Smooth muscle cell (in vitro differentiated cells): ENCODE results near the gene BHMT2. TPM values are rescaled to one million over a fixed set of nuclear protein-coding genes. Genes with fewer than 3 reads are reported as not detected.

Experiments used
- DNase-seq: peaks from one replicate; lab custom pipeline; 2025; ENCODE audit not compliant: unreplicated experiment; lab: John Stamatoyannopoulos, UW
- H2AFZ ChIP-seq: fragments of 200-600 bp; sonication (generic); 2 replicates; pipeline ENCODE4 v1.6.0; 2016; ENCODE audit warnings: antibody characterized with exemption, low read depth, mild to moderate bottlenecking
- H3F3A ChIP-seq: fragments of 200-600 bp; sonication (generic); 2 replicates; pipeline ENCODE4 v1.6.0; 2017; ENCODE audit warnings: antibody characterized with exemption, low read depth
- H3K27ac ChIP-seq: fragments of 200-600 bp; sonication (generic); 2 replicates; pipeline ENCODE4 v1.5.1; 2016; ENCODE audit warnings: low read depth, mild to moderate bottlenecking
- H3K27me3 ChIP-seq: fragments of 200-600 bp; sonication (generic); 2 replicates; pipeline ENCODE4 v1.6.1; 2016; ENCODE audit warnings: low read depth, mild to moderate bottlenecking
- H3K36me3 ChIP-seq: fragments of 200-600 bp; sonication (generic); 2 replicates; pipeline ENCODE4 v1.5.1; 2016; ENCODE audit warnings: low read depth
- H3K4me1 ChIP-seq: fragments of 200-600 bp; sonication (generic); 2 replicates; pipeline ENCODE4 v1.5.1; 2016; ENCODE audit warnings: low read depth
- H3K4me2 ChIP-seq: fragments of 200-600 bp; sonication (generic); 2 replicates; pipeline ENCODE4 v1.6.0; 2016; ENCODE audit warnings: mild to moderate bottlenecking
- H3K4me3 ChIP-seq: fragments of 200-600 bp; sonication (generic); 2 replicates; pipeline ENCODE4 v1.5.1; 2016; ENCODE audit warnings: mild to moderate bottlenecking
- H3K79me2 ChIP-seq: fragments of 200-600 bp; sonication (generic); 2 replicates; pipeline ENCODE4 v1.6.0; 2016; ENCODE audit warnings: low read depth, mild to moderate bottlenecking
- H3K9ac ChIP-seq: fragments of 200-600 bp; sonication (generic); 2 replicates; pipeline ENCODE4 v1.6.0; 2016; ENCODE audit warnings: low read depth
- H3K9me3 ChIP-seq: fragments of 200-600 bp; sonication (generic); replicated peaks from 2 replicates; pipeline ENCODE4 v1.5.1; 2016; ENCODE audit warnings: low read depth
- H4K20me1 ChIP-seq: fragments of 200-600 bp; sonication (generic); 2 replicates; pipeline ENCODE4 v1.6.0; 2016; ENCODE audit warnings: low read depth
- CTCF ChIP-seq: fragments of 200-600 bp; sonication (generic); IDR thresholded peaks from 2 replicates; pipeline ENCODE4 v1.5.1; 2017; ENCODE audit warnings: borderline replicate concordance, mild to moderate bottlenecking, antibody characterized with exemption; ENCODE audit not compliant: insufficient read depth, poor library complexity, severe bottlenecking
- WGBS: methylation state at CpG from one replicate; pipeline ENCODE4 v1.1.7; 2016; ENCODE audit warnings: low lambda C conversion rate; 5-methylcytosine and 5-hydroxymethylcytosine counted together
- polyA plus RNA-seq: library from polyadenylated mRNA; unstranded; fragments of >200 nt; fragmentation: Nextera tagmentation; extraction: Ambion mirVana; gene quantifications from 2 replicates; pipeline ENCODE4 v1.2.1, GENCODE V29; 2016
- total RNA-seq: library from RNA; depleted of rRNA; stranded (reverse); fragments of >200 nt; gene quantifications from 2 replicates; pipeline ENCODE4 v1.2.3, GENCODE V29; 2014

Gene BHMT2
- total and polyA plus RNA-seq, 2 experiments from 2014 or later: not detected

GRCh38 chr5:79111960-79112702, 42.6 kb downstream of the BHMT2 start:
- H2AFZ ChIP-seq: no peak overlapping the region
- no peaks in the 10 kb centered on the region for H3K36me3 ChIP-seq
- peaks cover 79% of the 10 kb centered on the region for H3K27me3 ChIP-seq
- peak overlapping the region; percentile 9 for H3K4me3 ChIP-seq
- WGBS: 7% methylated on average over 36 of the region's 39 CpGs
- no peaks in the 10 kb centered on the region for H3K9me3 ChIP-seq
- no peak overlapping the region for H3K9ac ChIP-seq
- no peak for DNase-seq
- H4K20me1 ChIP-seq: no peaks in the 10 kb centered on the region
- H3K4me2 ChIP-seq: peak overlapping the region; percentile 32
- no peak overlapping the region for H3K27ac ChIP-seq
- TF ChIP-seq CTCF: no peak
- H3F3A ChIP-seq: peaks cover 11% of the 10 kb centered on the region
- no peaks in the 10 kb centered on the region for H3K79me2 ChIP-seq
- no peaks in the 10 kb centered on the region for H3K4me1 ChIP-seq

- Histone ChIP-seq H3F3A (peaks cover 6% of the 10 kb centered on the region), H3K9me3 (no peaks in the 10 kb centered on the region), H3K79me2 (no peaks in the 10 kb centered on the region), H3K4me3 (no peak overlapping the region), H3K4me1 (no peaks in the 10 kb centered on the region), H3K27me3 (peaks cover 81% of the 10 kb centered on the region), H3K4me2 (no peak overlapping the region), H3K27ac (no peak overlapping the region), H2AFZ (no peak overlapping the region), H4K20me1 (no peaks in the 10 kb centered on the region), H3K9ac (no peak overlapping the region), H3K36me3 (no peaks in the 10 kb centered on the region)
- WGBS: 73% methylated on average over 5 of the region's 5 CpGs
- DNase-seq: no peak
- no peak for TF ChIP-seq CTCF
Measured at GRCh38 chr5:79112703-79113058, 43.1 kb downstream of the BHMT2 start.

- H3K9ac ChIP-seq: no peak overlapping the region
- no peak overlapping the region for H3K4me3 ChIP-seq
- H3K4me2 ChIP-seq: no peak overlapping the region
- no peaks in the 10 kb centered on the region for H3F3A ChIP-seq
- no peaks in the 10 kb centered on the region for H3K4me1 ChIP-seq
- no peak overlapping the region for H3K27ac ChIP-seq
- H3K27me3 ChIP-seq: peaks cover 45% of the 10 kb centered on the region
- H3K79me2 ChIP-seq: no peaks in the 10 kb centered on the region
- TF ChIP-seq CTCF: no peak
- no peaks in the 10 kb centered on the region for H4K20me1 ChIP-seq
- H2AFZ ChIP-seq: no peak overlapping the region
- no peak for DNase-seq
- WGBS: 94% methylated on average over 4 of the region's 4 CpGs
- H3K9me3 ChIP-seq: no peaks in the 10 kb centered on the region
- no peaks in the 10 kb centered on the region for H3K36me3 ChIP-seq
Measured at GRCh38 chr5:79119486-79119885, 49.9 kb downstream of the BHMT2 start.

- H3K27ac ChIP-seq: no peak overlapping the region
- no peaks in the 10 kb centered on the region for H4K20me1 ChIP-seq
- H3K9me3 ChIP-seq: no peaks in the 10 kb centered on the region
- no peaks in the 10 kb centered on the region for H3K79me2 ChIP-seq
- no peak overlapping the region for H3K4me3 ChIP-seq
- 83% methylated on average over 4 of the region's 4 CpGs for WGBS
- peaks cover 38% of the 10 kb centered on the region for H3K27me3 ChIP-seq
- TF ChIP-seq CTCF: no peak
- H3K4me2 ChIP-seq: no peak overlapping the region
- H3K9ac ChIP-seq: no peak overlapping the region
- H3F3A ChIP-seq: no peaks in the 10 kb centered on the region
- H3K4me1 ChIP-seq: no peaks in the 10 kb centered on the region
- H2AFZ ChIP-seq: no peak overlapping the region
- no peaks in the 10 kb centered on the region for H3K36me3 ChIP-seq
- no peak for DNase-seq
Measured at GRCh38 chr5:79120221-79120620, 50.7 kb downstream of the BHMT2 start.
